Adrenal gland (tissue), 5 donors: ENCODE results near the gene POLR1H.

Experiments used
- POLR2A ChIP-seq, 2 donors: fragments of 450-650 bp; IDR thresholded peaks; one replicate each; pipeline ENCODE4 v1.6.1; 2017; ENCODE audit warnings: antibody characterized with exemption in 2 of 2, mild to moderate bottlenecking in 2 of 2, moderate library complexity in 1 of 2
- TF ChIP-seq, protein P1 (sequence below), 6 experiments: fragments of 450-650 bp in 4 of 6; fragments of 200-600 bp in 2 of 6; sonication (generic) in 1 of 6; IDR thresholded peaks; 1 replicate in 5 of 6; 2 replicates in 1 of 6; pipeline versions ENCODE4 v1.5.1 to v1.8.0; 2016 to 2021; ENCODE audit warnings: antibody characterized with exemption in 6 of 6, mild to moderate bottlenecking in 2 of 6, moderate library complexity in 1 of 6
- donor health status: DM: no; HTN: no; CAD: no.

DNA sequence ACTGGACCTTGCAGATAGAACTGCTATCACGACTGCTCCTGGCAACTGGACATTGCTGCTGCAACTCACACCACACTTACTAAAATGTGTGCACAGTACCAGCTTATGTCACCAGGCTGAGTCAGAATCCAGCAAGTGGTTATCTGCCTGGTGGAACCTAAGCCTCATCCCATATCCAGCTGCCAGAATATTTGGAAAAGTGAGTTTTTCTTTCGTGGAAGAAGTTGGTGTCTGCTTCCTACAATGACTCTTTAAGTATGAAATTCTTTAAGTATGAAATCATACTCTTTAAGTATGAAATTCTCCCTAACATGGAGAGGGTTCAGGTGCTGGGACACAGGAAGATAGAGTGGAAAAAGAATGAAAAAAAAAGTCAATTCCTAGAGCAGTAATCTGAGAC lies 16.4 kb upstream of the POLR1H start:
- TF ChIP-seq, protein P1, sequence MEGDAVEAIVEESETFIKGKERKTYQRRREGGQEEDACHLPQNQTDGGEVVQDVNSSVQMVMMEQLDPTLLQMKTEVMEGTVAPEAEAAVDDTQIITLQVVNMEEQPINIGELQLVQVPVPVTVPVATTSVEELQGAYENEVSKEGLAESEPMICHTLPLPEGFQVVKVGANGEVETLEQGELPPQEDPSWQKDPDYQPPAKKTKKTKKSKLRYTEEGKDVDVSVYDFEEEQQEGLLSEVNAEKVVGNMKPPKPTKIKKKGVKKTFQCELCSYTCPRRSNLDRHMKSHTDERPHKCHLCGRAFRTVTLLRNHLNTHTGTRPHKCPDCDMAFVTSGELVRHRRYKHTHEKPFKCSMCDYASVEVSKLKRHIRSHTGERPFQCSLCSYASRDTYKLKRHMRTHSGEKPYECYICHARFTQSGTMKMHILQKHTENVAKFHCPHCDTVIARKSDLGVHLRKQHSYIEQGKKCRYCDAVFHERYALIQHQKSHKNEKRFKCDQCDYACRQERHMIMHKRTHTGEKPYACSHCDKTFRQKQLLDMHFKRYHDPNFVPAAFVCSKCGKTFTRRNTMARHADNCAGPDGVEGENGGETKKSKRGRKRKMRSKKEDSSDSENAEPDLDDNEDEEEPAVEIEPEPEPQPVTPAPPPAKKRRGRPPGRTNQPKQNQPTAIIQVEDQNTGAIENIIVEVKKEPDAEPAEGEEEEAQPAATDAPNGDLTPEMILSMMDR (IDR thresholded peaks at IDR 0.05) = no peak
- no peak for TF ChIP-seq POLR2A (IDR thresholded peaks at IDR 0.05)
